Epithelial cell of prostate (primary cell): ENCODE results near the gene ACSF3.
"Not testable (repeated sequence)": the region's sequence is repeated elsewhere in the genome, so short reads cannot be mapped to it uniquely, and the experiment has no call there.

ENCODE experiments used
- DNase-seq: peaks from one replicate; pipeline ENCODE4 v3.0.0-alpha.2; 2011; ENCODE audit warnings: low read depth, low spot score
- H3K27ac ChIP-seq: fragments of 450-650 bp; 2 replicates; pipeline ENCODE4 v1.5.1; 2017; ENCODE audit warnings: mild to moderate bottlenecking

ACSF3 gene

DNA sequence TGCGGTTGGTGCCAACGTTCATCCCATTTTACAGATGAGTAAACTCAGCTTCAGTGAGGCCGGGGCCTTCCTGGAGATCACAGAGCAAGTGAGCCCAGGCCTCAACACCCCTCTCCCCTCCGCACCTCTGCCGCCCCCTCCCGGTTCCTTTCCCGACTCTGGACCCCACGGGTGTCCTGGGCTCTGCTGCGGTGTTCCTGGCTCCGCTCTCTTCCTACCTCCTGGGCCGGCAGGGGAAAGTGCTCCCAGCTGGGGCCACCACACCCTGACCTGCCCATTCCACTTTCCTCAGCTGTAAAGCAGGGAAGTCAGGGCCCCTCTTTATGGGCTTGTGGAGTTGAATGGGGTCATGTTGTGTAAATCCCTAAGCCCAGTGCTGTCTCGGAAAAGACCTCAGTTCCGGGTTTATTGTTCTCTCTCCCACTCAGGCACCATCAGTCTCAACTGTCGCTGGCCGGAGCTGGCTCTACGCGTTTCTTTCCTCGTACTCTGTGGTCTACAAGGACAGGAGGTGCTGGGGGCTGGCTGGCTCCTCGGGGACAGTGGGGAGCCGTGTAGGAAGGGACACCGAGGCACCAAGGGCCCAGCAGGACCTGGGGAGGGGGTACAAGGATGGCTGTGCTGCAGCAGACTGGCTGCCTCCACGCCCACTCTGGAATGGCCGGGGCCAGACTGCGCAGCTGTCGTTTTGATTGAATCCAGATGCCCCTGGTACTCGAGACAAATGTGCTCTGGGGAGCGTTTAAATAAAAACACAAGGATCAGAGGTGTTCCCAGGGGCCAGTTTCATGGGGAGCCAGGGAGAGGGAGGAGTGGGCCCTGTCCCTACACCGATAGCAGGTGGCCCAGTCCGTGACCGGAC, 21.7 kb upstream of the ACSF3 start:
- H3K27ac ChIP-seq: no peak overlapping the region
- no peak for DNase-seq

GRCh38 chr16:89072548-89073130, 21.0 kb upstream of the ACSF3 start:
- no peak overlapping the region for H3K27ac ChIP-seq
- no peak for DNase-seq

DNA sequence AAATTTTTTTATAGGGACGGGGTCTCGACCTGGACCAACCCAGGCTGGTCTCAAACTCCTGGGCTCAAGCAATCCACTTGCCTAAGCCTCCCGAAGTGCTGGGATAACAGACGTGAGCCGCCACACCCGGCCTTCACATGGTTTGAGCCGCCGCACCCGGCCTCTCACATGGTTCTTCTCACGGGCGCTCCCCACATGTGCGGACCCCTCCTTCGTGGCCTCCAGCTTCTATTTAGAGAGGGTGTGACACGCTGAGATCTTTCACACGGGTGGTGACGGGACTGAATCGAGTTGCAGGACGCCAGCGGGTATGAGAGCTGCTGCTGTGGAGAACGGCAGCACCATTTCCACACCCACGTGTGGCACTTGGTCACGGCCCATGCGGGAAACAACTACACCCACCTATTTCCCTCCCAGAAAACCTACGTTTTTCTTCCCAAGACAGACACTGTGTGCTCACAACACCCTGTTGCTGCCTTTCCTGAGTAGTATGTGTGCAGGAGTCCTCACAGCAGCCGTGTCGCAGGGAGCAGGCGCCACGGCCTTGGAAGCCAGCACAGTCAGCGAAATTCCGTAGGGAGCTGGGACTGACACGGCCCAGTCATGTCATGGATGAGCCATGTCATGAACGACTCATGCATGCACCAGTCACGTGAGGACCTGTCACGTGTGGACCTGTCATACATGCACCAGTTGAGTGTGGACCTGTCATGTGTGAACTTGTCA, 20.1 kb upstream of the ACSF3 start:
- no peak for DNase-seq
- H3K27ac ChIP-seq: no peak overlapping the region

GRCh38 chr16:89074072-89074674, 19.5 kb upstream of the ACSF3 start:
- DNase-seq, H3K27ac ChIP-seq: not testable (repeated sequence)

DNA sequence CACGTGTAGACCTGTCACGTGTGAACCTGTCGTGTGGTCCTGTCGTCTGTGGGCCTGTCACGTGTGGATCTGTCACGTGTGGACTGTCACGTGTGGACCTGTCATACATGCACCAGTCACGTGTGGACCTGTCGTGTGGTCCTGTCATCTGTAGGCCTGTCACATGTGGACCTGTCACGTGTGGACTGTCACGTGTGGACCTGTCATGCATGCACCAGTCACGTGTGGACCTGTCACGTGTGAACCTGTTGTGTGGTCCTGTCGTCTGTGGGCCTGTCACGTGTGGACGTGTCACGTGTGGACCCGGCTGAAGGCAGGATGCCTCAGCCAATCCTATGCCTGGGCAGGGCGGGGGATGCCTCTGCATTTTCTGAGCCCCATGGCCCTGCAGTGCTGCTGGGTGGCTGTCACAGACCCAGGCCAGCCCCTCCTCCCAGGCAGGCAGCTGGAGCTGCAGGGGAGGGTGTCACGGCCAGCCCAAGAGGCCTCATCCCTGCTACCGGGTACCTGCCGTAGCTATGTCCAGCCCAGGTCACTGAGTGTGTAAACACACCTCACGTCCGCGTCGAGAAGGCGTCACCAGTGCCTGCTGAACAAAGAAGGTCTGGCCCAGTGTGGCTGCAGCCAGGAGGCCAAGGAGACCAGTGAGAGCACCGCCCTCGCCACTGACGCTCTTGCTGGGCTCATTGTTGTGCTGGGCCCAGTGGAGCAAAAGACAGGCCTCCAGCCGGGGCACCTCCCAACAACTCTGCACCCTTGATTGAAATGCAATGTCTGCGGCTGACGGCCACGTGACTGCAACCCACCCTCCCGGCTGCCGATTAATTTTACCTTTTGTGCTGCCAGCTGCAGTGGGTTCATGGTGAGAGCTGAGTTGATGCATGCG, 18.6 kb upstream of the ACSF3 start:
- no peak for DNase-seq
- H3K27ac ChIP-seq: no peak overlapping the region

DNA sequence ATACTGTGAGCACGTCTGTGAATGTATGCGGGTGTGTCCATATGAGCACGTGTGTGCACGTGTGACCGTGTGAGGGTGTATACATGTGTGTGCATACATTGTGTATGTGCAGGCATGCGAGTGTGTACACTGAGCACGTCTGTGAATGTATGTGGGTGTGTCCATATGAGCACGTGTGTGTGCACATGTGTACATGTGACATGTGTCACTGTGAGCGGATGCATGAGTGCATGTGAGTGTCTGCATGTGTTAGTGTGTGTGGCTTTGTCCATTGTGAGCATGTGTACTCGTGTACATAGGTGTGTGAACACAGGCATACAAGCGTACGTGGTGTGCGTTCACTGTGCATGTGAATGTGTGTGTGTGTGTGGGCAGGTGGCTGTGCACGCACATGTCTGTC, 17.5 kb upstream of the ACSF3 start:
- no peak for DNase-seq
- no peak overlapping the region for H3K27ac ChIP-seq

DNA sequence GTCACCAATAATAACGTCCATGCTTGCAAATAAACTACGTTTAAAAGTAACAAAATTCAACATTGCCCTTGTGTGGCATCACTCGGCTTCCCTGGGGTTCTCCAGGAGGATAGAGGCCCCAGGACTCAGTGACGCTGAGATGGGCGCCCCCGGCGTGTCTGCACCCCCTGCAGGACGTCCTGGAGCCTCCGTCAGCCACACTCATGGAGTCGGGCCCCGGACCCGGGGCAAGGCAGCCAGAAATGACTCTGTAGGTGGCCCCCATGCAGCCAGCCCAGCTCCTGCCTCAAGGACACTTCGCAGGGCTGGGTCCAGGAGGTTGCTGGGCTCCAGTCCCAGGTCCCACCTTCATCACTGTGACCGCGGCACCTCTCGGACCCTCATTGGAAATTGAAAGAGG, 16.6 kb upstream of the ACSF3 start:
- H3K27ac ChIP-seq: no peak overlapping the region
- DNase-seq: no peak

DNA sequence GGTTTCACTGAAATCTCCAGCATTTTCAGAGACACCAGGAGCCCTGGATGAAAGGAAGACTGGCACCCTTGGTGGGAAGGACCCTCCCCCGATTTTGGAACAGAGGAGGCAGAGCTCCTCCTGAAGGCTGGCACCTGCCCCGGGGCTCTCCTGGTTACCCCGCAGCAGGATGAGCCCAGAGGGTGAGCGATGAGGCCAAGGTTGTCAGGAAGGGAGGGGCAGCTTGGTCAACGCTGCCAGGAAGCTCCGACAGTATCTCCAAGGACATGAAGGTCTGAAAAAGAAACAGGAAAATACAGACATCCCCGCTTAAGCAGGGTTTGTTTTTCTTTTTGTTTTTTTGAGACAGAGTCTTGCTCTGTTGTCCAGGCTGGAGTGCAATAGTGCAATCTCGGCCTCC, 15.5 kb upstream of the ACSF3 start:
- DNase-seq: no peak
- H3K27ac ChIP-seq: no peak overlapping the region

DNA sequence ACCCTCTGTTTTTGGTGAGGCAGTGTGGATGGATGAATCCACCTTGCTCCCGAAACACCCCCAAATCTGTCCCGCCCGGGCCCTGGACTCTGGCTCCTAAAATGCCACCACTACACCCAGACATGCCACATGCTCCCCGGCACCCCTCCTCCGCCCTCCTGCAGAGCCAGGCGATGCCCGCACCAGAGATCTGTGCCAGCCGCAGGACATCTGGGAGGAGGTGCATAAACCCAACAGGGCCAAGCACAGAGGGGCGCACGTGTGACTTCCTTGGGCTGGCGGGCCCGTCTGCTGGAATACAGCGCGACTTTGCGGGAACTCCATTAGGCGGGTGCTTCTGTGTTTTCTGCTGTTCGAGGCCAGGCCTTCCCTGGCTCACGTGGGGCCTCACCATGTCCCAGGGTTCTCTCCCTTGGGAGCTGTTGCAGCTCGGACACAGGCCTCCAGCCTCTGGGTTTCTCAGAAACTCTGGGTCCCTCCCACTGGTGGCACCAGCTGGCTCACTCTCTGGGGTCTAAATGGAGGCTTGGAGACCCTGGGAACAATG, 14.1 kb upstream of the ACSF3 start:
- no peak for DNase-seq

GRCh38 chr16:89080196-89080853, 13.3 kb upstream of the ACSF3 start:
- DNase-seq: no peak
- H3K27ac ChIP-seq: no peak overlapping the region

More for the DNA sequence above, 14.1 kb upstream of the ACSF3 start:
- H3K27ac ChIP-seq: no peak overlapping the region

DNA sequence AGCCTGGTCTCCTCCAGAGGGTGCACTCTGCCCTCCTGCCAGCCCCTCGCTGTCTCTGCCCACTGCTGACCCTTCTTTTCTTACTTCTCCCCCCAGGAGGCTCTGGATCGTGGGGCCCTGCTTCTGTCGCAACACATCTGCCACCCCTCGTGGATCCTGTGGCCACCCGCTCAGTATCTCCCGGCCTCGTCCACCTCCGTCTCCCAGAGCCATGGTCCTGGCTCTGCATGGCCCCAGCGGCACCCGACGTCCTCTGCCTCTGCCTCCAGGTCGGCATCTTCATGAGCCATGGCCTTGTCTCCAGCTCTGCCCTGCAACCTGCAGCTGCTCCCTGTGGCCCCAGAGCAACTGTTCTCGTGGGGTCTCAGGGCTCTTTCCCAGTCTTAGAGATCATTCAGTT, 12.1 kb upstream of the ACSF3 start:
- DNase-seq: no peak
- no peak overlapping the region for H3K27ac ChIP-seq

DNA sequence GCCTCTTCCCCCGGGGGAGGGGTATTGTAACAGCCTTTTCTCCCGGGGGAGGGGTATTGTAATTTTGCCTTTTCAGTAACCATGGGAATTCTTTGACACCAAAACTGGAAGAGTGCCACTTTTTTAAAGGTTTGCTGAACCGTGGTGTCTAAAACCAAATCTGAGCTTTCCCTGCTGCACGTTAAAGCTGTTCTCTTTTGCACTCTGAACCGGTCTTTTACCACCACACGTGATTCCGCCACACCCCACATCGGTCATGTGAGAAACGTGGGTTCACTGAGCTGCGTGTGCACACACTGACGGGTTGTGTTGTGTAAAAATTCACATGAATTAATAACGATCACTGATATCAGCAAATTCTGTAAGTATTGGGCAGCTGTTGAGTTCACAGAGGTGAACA, 9.2 kb upstream of the ACSF3 start:
- no peak overlapping the region for H3K27ac ChIP-seq
- DNase-seq: no peak

DNA sequence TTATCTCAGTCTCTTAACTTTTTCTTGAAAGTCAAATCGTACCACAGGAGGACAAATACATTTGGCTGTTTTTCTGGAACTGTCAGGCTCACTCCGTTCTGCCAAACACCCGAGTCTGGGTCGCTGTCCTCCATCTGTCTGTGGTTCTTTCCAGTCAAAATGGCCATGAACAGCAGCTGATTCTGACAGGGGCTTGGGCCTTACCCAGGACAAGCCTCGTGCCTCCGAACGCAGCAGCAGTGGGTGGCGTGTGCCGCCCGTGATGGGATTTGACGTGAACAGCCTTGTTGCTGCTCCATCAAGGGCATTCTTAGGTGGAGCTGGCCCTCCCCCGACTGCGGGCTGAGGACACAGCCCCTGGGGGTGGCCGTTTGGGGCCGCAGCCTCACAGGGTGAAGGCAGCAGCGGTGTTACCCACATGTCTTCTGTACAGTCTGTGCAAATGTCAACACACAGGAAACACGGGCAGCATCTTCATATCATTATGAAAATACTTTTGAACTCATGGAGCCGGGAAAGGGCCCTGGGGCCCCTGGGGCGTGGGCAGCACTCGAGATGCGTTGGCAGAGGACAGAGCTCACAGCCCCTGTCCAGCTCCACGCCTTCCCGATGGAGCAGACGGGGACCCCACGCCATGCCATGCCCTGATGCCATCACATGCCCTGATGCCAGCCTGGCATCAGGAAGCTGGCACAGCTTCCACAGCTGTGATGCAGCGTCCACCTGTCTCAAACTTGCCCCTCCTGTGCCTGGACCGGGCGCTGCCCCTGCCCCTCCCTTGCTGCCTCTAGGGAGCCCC, 8.6 kb upstream of the ACSF3 start:
- H3K27ac ChIP-seq: no peak overlapping the region
- no peak for DNase-seq

DNA sequence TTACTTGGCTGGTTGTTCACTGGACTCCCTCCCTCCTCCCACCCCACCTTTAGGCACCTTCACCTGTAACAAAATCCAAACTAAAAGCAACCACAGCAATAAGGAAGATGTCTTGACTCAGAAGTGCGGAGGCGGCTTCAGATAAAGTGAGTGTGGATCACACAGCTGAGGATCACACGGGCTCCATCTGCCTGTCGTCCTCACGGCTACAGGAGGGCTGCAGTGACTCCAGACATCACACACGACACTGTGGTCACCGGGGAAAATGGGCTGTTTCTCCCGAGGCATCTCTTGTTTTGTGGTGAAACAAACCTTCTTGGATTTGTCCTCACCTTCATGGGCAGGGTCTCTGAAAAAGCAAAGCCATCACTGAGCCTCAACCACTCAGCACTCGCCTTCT, 7.9 kb upstream of the ACSF3 start:
- no peak overlapping the region for H3K27ac ChIP-seq
- DNase-seq: no peak

- H3K27ac ChIP-seq: no peak overlapping the region
- no peak for DNase-seq
These were observed 5.6 kb upstream of the ACSF3 start for GRCh38 chr16:89087922-89088497.

- no peak overlapping the region for H3K27ac ChIP-seq
- DNase-seq: no peak
These were observed 4.5 kb upstream of the ACSF3 start for GRCh38 chr16:89089120-89089519.

- H3K27ac ChIP-seq: no peak overlapping the region
- no peak for DNase-seq
These were observed 3.4 kb upstream of the ACSF3 start for GRCh38 chr16:89090182-89090630.
